ENCODE measurements around the gene EIPR1. TPM values are rescaled to one million over a fixed set of nuclear protein-coding genes. Genes with fewer than 3 reads are reported as not detected.

The EIPR1 gene
- total and polyA plus RNA-seq, 2 donors (not counting 3 experiments of a cell fraction or from before 2014, with no cell fraction given), result 30.8 to 57.3 TPM

GRCh38 chr2:3329491-3329890, 48.1 kb downstream of the EIPR1 start:
- TF ChIP-seq POLR2A (IDR thresholded peaks at IDR 0.05; ENCODE audit: low read depth, low read length) (no peak), GATA2 (IDR thresholded peaks at IDR 0.05; ENCODE audit: insufficient read depth, insufficient read length, low read depth, low read length) (no peak)
- ChIA-PET POLR2A (no interaction called here), CTCF (no interaction called here)
- FAIRE-seq (no peak), DNase-seq (ENCODE audit: low read depth, low spot score) (no peak)
- Histone ChIP-seq H3K79me2 (ENCODE audit: control insufficient read depth, insufficient read depth, low read length) (no peaks in the 10 kb centered on the region), H2AFZ (ENCODE audit: low read depth, low read length) (no peak overlapping the region), H3K9me3 (replicated peaks; ENCODE audit: control insufficient read depth, insufficient read depth, low read length) (no peaks in the 10 kb centered on the region), H3K9me1 (replicated peaks; ENCODE audit: control insufficient read depth, extremely low read depth, insufficient read depth, low read length) (no peaks in the 10 kb centered on the region), H3K4me2 (ENCODE audit: insufficient read depth, low read length) (no peak overlapping the region), H3K27ac (ENCODE audit: insufficient read depth, low read depth, low read length) (no peak overlapping the region), H3K27me3 (ENCODE audit: control insufficient read depth in 2 of 2, insufficient read depth in 2 of 2, low read length in 2 of 2) (no peaks in the 10 kb centered on the region), H3K4me1 (ENCODE audit: control insufficient read depth, extremely low read depth, insufficient read depth, low read length) (no peaks in the 10 kb centered on the region), H3K9ac (replicated peaks; ENCODE audit: extremely low read depth, insufficient read depth, low read length) (no peak overlapping the region), H3K36me3 (ENCODE audit: control insufficient read depth in 2 of 2, extremely low read depth in 1 of 2, insufficient read depth in 2 of 2, low read length in 2 of 2) (peaks cover 0 to 8% of the 10 kb centered on the region in 2 experiments), H4K20me1 (replicated peaks; ENCODE audit: control insufficient read depth, extremely low read depth, insufficient read depth, low read length) (no peaks in the 10 kb centered on the region), H3K4me3 (replicated peaks in 1 of 3; ENCODE audit: insufficient read depth in 1 of 3, low read depth in 1 of 3, low read length in 3 of 3) (no peak overlapping the region)
- no TSS peak for BruUV-seq (replicated peaks)
- intact Hi-C loops (cut with micrococcal nuclease), result no loop called here
- dilution Hi-C loops (cut with MboI; ENCODE audit: extremely low pct_ligation_motif_present, low sequenced_read_pairs), result no loop called here

GRCh38 chr2:3326871-3327270, 50.7 kb downstream of the EIPR1 start:
- no peak overlapping the region for H3K9ac ChIP-seq (replicated peaks; ENCODE audit: extremely low read depth, insufficient read depth, low read length)
- dilution Hi-C loops (cut with MboI; ENCODE audit: extremely low pct_ligation_motif_present, low sequenced_read_pairs), result no loop called here
- no peak overlapping the region for H3K27ac ChIP-seq (ENCODE audit: insufficient read depth, low read depth, low read length)
- no peaks in the 10 kb centered on the region for H3K79me2 ChIP-seq (ENCODE audit: control insufficient read depth, insufficient read depth, low read length)
- intact Hi-C loops (cut with micrococcal nuclease), result no loop called here
- H4K20me1 ChIP-seq (replicated peaks; ENCODE audit: control insufficient read depth, extremely low read depth, insufficient read depth, low read length), result no peaks in the 10 kb centered on the region
- H3K9me3 ChIP-seq (replicated peaks; ENCODE audit: control insufficient read depth, insufficient read depth, low read length), result no peaks in the 10 kb centered on the region
- no peak overlapping the region for H3K4me3 ChIP-seq (replicated peaks in 1 of 3; ENCODE audit: insufficient read depth in 1 of 3, low read depth in 1 of 3, low read length in 3 of 3)
- DNase-seq (ENCODE audit: low read depth, low spot score) (no peak), FAIRE-seq (no peak)
- no peaks in the 10 kb centered on the region for H3K27me3 ChIP-seq (ENCODE audit: control insufficient read depth in 2 of 2, insufficient read depth in 2 of 2, low read length in 2 of 2)
- H3K9me1 ChIP-seq (replicated peaks; ENCODE audit: control insufficient read depth, extremely low read depth, insufficient read depth, low read length), result no peaks in the 10 kb centered on the region
- H3K4me1 ChIP-seq (ENCODE audit: control insufficient read depth, extremely low read depth, insufficient read depth, low read length), result no peaks in the 10 kb centered on the region
- no peak overlapping the region for H2AFZ ChIP-seq (ENCODE audit: low read depth, low read length)
- ChIA-PET CTCF (interaction anchor here (1.3 kb wide), 1 partner anchor 23 kb away, joined by 3 read pairs; no protein-coding TSS in a partner anchor), POLR2A (no interaction called here)
- no peak overlapping the region for H3K4me2 ChIP-seq (ENCODE audit: insufficient read depth, low read length)
- peaks cover 0 to 5% of the 10 kb centered on the region in 2 experiments for H3K36me3 ChIP-seq (ENCODE audit: control insufficient read depth in 2 of 2, extremely low read depth in 1 of 2, insufficient read depth in 2 of 2, low read length in 2 of 2)
- BruUV-seq (replicated peaks), result no TSS peak
- TF ChIP-seq POLR2AphosphoS5 (IDR thresholded peaks at IDR 0.05; ENCODE audit: insufficient read depth, low read depth, low read length) (no peak), CTCF (IDR thresholded peaks at IDR 0.05; ENCODE audit: extremely low read depth in 1 of 2, insufficient read depth in 1 of 2, low read depth in 1 of 2, low read length in 2 of 2) (no peak)
